Epithelial cell of prostate (primary cell): ENCODE measurements around the gene TK1.
"Not testable (repeated sequence)": the region's sequence is repeated elsewhere in the genome, so short reads cannot be mapped to it uniquely, and the experiment has no call there.

Source experiments
- DNase-seq: peaks from one replicate; pipeline ENCODE4 v3.0.0-alpha.2; 2011; ENCODE audit warnings: low read depth, low spot score
- H3K27ac ChIP-seq: fragments of 450-650 bp; 2 replicates; pipeline ENCODE4 v1.5.1; 2017; ENCODE audit warnings: mild to moderate bottlenecking

TK1 gene

GRCh38 chr17:78159575-78160158 is 27.2 kb downstream of the TK1 start:
- peak overlapping the region; percentile 92 for H3K27ac ChIP-seq
- peak; percentile 98 for DNase-seq

GRCh38 chr17:78154903-78155811 is 31.7 kb downstream of the TK1 start:
- no peak for DNase-seq

GRCh38 chr17:78151514-78152008 is 35.3 kb downstream of the TK1 start:
- DNase-seq, result peak; percentile 73
- H3K27ac ChIP-seq, result peak overlapping the region; percentile 86

More at GRCh38 chr17:78154903-78155811, 31.7 kb downstream of the TK1 start:
- peak overlapping the region; percentile 38 for H3K27ac ChIP-seq

- no peak for DNase-seq
- H3K27ac ChIP-seq, result no peak overlapping the region
These were observed 38.4 kb downstream of the TK1 start for GRCh38 chr17:78148286-78149016.

GRCh38 chr17:78147315-78147998 is 39.4 kb downstream of the TK1 start:
- no peak overlapping the region for H3K27ac ChIP-seq
- DNase-seq, result no peak

- no peak overlapping the region for H3K27ac ChIP-seq
- DNase-seq, result no peak
These were observed 40.0 kb downstream of the TK1 start for GRCh38 chr17:78146881-78147280.

- H3K27ac ChIP-seq, result no peak overlapping the region
- no peak for DNase-seq
These were observed 40.4 kb downstream of the TK1 start for GRCh38 chr17:78146471-78146869.

GRCh38 chr17:78144736-78145641 is 41.9 kb downstream of the TK1 start:
- no peak overlapping the region for H3K27ac ChIP-seq
- DNase-seq, result no peak

GRCh38 chr17:78144147-78144719 is 42.6 kb downstream of the TK1 start:
- DNase-seq, result no peak
- H3K27ac ChIP-seq, result no peak overlapping the region

GRCh38 chr17:78143214-78144146 is 43.4 kb downstream of the TK1 start:
- H3K27ac ChIP-seq, result no peak overlapping the region
- DNase-seq, result no peak

GRCh38 chr17:78142119-78142861 is 44.6 kb downstream of the TK1 start:
- DNase-seq, result peak; percentile 98
- peak overlapping the region; percentile 93 for H3K27ac ChIP-seq

- DNase-seq, result no peak
- H3K27ac ChIP-seq, result peak overlapping the region; percentile 93
These were observed 45.3 kb downstream of the TK1 start for GRCh38 chr17:78141437-78142118.

GRCh38 chr17:78140169-78141051 is 46.4 kb downstream of the TK1 start:
- peak overlapping the region; percentile 93 for H3K27ac ChIP-seq

GRCh38 chr17:78139861-78140168 is 47.0 kb downstream of the TK1 start:
- DNase-seq, result not testable (repeated sequence)
- H3K27ac ChIP-seq, result peak overlapping the region; percentile 93

More at GRCh38 chr17:78140169-78141051, 46.4 kb downstream of the TK1 start:
- DNase-seq, result peak; percentile 81

GRCh38 chr17:78138204-78139060 is 48.4 kb downstream of the TK1 start:
- no peak overlapping the region for H3K27ac ChIP-seq

More at GRCh38 chr17:78138204-78139060, 48.4 kb downstream of the TK1 start:
- DNase-seq, result no peak
